GM10847 (cell line): Measurements from ENCODE around the gene SCN3A.

Experiments used
- POLR2A ChIP-seq: IDR thresholded peaks from 2 replicates; pipeline ENCODE4 v1.6.1; 2011; ENCODE audit not compliant: insufficient read length; ENCODE audit errors: extremely low read depth

Gene SCN3A

GRCh38 chr2:165203689-165204559, at the start of gene SCN3A:
Gene SCN3A (minus strand): TSS chr2:165204050. CDS start chr2:165176394, 27,656 bp downstream.
- TF ChIP-seq POLR2A = no peak

- no peak for TF ChIP-seq POLR2A
These were observed 49.3 kb upstream of the SCN3A start for GRCh38 chr2:165253178-165253577.

- TF ChIP-seq POLR2A = no peak
These were observed 47.5 kb upstream of the SCN3A start for GRCh38 chr2:165251366-165251765.

- TF ChIP-seq POLR2A = no peak
These were observed 44.4 kb upstream of the SCN3A start for GRCh38 chr2:165248238-165248637.

GRCh38 chr2:165245081-165245793, 41.4 kb upstream of the SCN3A start:
- no peak for TF ChIP-seq POLR2A

GRCh38 chr2:165240916-165241315, 37.1 kb upstream of the SCN3A start:
- TF ChIP-seq POLR2A = no peak

- no peak for TF ChIP-seq POLR2A
These were observed 36.1 kb upstream of the SCN3A start for GRCh38 chr2:165239856-165240515.

- no peak for TF ChIP-seq POLR2A
These were observed 35.4 kb upstream of the SCN3A start, which contains the start of gene SCN2A for GRCh38 chr2:165239230-165239629. Gene SCN2A (plus strand): TSS chr2:165239414. CDS start chr2:165295824, 56,410 bp downstream.

GRCh38 chr2:165238295-165238694, 34.4 kb upstream of the SCN3A start:
- TF ChIP-seq POLR2A = no peak

GRCh38 chr2:165237056-165237455, 33.2 kb upstream of the SCN3A start:
- no peak for TF ChIP-seq POLR2A

- TF ChIP-seq POLR2A = no peak
These were observed 23.7 kb upstream of the SCN3A start for GRCh38 chr2:165227571-165227970.

- TF ChIP-seq POLR2A = no peak
These were observed 21.1 kb upstream of the SCN3A start for GRCh38 chr2:165224941-165225340.

GRCh38 chr2:165219481-165219880, 15.6 kb upstream of the SCN3A start:
- TF ChIP-seq POLR2A = no peak

- TF ChIP-seq POLR2A = no peak
These were observed 10.2 kb upstream of the SCN3A start for GRCh38 chr2:165214093-165214492.

- TF ChIP-seq POLR2A = no peak
These were observed 4.2 kb upstream of the SCN3A start for GRCh38 chr2:165208094-165208493.

GRCh38 chr2:165205865-165206264, 2.0 kb upstream of the SCN3A start:
- no peak for TF ChIP-seq POLR2A
